Thyroid gland (tissue), 4 donors: ENCODE data around the gene LRRFIP2.

Source experiments
- POLR2A ChIP-seq, 2 donors: fragments of 450-650 bp; IDR thresholded peaks; one replicate each; pipeline ENCODE4 v1.6.1; 2017; ENCODE audit warnings: antibody characterized with exemption in 2 of 2, mild to moderate bottlenecking in 2 of 2, moderate library complexity in 1 of 2
- TF ChIP-seq, protein P1 (sequence below), 6 experiments: fragments of 200-600 bp in 3 of 6; fragments of 450-650 bp in 3 of 6; sonication (generic) in 3 of 6; IDR thresholded peaks; one replicate each; pipeline ENCODE4 v1.5.1; 2016 to 2019; ENCODE audit warnings: antibody characterized with exemption in 6 of 6, mild to moderate bottlenecking in 2 of 6, inconsistent platforms in 1 of 6, moderate library complexity in 1 of 6

DNA sequence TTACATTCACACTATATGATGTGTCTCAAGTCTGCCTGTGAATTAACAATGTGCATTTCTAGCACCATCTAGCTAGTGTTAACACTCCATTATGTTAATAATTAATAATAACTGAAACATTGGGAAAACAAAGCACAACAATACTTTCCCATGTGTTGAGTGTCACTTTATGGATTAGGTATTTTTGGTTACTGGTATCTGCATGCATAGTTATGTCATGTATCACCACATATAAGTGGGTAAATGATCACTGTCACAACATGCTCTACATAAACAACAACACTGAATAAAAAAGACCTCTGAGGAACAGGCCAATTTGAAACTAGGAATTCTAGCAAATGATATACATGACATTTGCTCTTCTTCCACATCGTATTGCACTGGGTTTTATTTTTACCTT, 106.4 kb downstream of the LRRFIP2 start:
- no peak for TF ChIP-seq POLR2A (IDR thresholded peaks at IDR 0.05)
- TF ChIP-seq, protein P1, sequence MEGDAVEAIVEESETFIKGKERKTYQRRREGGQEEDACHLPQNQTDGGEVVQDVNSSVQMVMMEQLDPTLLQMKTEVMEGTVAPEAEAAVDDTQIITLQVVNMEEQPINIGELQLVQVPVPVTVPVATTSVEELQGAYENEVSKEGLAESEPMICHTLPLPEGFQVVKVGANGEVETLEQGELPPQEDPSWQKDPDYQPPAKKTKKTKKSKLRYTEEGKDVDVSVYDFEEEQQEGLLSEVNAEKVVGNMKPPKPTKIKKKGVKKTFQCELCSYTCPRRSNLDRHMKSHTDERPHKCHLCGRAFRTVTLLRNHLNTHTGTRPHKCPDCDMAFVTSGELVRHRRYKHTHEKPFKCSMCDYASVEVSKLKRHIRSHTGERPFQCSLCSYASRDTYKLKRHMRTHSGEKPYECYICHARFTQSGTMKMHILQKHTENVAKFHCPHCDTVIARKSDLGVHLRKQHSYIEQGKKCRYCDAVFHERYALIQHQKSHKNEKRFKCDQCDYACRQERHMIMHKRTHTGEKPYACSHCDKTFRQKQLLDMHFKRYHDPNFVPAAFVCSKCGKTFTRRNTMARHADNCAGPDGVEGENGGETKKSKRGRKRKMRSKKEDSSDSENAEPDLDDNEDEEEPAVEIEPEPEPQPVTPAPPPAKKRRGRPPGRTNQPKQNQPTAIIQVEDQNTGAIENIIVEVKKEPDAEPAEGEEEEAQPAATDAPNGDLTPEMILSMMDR (IDR thresholded peaks at IDR 0.05), result no peak
